Measurements from ENCODE around the gene SLC25A3.

SLC25A3 gene

DNA sequence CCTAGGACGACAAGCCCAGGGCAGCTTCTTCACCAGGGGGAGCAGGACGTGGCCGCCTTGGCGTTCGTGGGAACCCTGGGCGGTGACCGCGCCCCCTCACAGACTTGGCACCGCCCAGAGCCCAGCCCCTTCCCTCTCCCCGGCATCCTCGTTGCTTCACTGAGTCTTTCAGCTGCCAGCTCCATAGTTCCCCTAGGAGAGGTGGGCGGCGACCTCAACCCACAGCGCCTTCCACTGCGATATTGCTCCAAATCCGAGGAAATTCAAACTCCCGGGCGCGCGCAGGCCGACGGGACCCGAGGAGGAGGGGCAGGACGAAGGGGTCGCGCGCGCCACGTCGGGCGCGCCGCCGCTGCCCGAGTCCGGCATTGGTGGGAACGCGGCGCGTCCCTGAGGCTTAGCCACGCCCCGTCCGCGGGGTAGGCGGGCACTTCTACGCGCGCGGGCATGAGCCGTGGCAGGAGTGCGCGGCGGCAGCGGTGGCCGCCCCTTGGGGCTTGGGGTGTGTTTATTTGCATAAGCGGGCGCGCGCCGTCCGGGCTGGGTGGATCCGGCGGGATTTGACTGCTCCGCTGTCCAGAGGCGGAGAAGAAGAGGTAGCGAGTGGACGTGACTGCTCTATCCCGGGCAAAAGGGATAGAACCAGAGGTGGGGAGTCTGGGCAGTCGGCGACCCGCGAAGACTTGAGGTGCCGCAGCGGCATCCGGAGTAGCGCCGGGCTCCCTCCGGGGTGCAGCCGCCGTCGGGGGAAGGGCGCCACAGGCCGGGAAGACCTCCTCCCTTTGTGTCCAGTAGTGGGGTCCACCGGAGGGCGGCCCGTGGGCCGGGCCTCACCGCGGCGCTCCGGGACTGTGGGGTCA, 51.5 kb downstream of the SLC25A3 start, which contains the start of the genes APAF1 and IKBIP:
Gene APAF1, plus strand, starts transcription at position 579 of the 860 bp plus-strand sequence. CDS start 3,070 bp downstream, outside the sequence.
Gene IKBIP, minus strand, starts transcription at position 77 of the 860 bp plus-strand sequence. CDS start 87 bp downstream, outside the sequence.
- Histone ChIP-seq H3F3A (ENCODE audit: low read depth) (no peaks in the 10 kb centered on the region), H3K36me3 (ENCODE audit: insufficient read depth, low read length) (peaks cover 3% of the 10 kb centered on the region; the same call in 1 of the 2 replicates), H3K4me2 (ENCODE audit: low read depth, low read length, poor library complexity, severe bottlenecking) (peak within 1 kb of the TSS; percentile 88), H4K20me1 (ENCODE audit: insufficient read depth, low read length, poor library complexity, severe bottlenecking) (peaks cover 26% of the 10 kb centered on the region), H3K4me1 (ENCODE audit: insufficient read depth, low read length, poor library complexity, severe bottlenecking) (peaks cover 43% of the 10 kb centered on the region), H3K27me3 (ENCODE audit: insufficient read depth, low read length, poor library complexity, severe bottlenecking) (no peaks in the 10 kb centered on the region), H3K9me2 (replicated peaks; ENCODE audit: low read depth, low read length) (no peaks in the 10 kb centered on the region), H2AFZ (ENCODE audit: low read length) (peak within 1 kb of the TSS; percentile 81), H3K9ac (ENCODE audit: low read depth, low read length, poor library complexity, severe bottlenecking) (peak within 1 kb of the TSS; percentile 97), H3K79me2 (ENCODE audit: insufficient read depth, low read length) (peaks cover 79% of the 10 kb centered on the region), H3K9me3 (ENCODE audit: insufficient read depth, low read depth, low read length) (no peaks in the 10 kb centered on the region), H3K4me3 (ENCODE audit: low read length, poor library complexity, severe bottlenecking) (peak within 1 kb of the TSS; percentile 92)
- no peak for TF ChIP-seq EZH2phosphoT487 (IDR thresholded peaks at IDR 0.05; ENCODE audit: borderline replicate concordance)
- TF ChIP-seq, protein P1, sequence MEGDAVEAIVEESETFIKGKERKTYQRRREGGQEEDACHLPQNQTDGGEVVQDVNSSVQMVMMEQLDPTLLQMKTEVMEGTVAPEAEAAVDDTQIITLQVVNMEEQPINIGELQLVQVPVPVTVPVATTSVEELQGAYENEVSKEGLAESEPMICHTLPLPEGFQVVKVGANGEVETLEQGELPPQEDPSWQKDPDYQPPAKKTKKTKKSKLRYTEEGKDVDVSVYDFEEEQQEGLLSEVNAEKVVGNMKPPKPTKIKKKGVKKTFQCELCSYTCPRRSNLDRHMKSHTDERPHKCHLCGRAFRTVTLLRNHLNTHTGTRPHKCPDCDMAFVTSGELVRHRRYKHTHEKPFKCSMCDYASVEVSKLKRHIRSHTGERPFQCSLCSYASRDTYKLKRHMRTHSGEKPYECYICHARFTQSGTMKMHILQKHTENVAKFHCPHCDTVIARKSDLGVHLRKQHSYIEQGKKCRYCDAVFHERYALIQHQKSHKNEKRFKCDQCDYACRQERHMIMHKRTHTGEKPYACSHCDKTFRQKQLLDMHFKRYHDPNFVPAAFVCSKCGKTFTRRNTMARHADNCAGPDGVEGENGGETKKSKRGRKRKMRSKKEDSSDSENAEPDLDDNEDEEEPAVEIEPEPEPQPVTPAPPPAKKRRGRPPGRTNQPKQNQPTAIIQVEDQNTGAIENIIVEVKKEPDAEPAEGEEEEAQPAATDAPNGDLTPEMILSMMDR (conservative IDR thresholded peaks at IDR 0.05; ENCODE audit: low read length), result no peak

DNA sequence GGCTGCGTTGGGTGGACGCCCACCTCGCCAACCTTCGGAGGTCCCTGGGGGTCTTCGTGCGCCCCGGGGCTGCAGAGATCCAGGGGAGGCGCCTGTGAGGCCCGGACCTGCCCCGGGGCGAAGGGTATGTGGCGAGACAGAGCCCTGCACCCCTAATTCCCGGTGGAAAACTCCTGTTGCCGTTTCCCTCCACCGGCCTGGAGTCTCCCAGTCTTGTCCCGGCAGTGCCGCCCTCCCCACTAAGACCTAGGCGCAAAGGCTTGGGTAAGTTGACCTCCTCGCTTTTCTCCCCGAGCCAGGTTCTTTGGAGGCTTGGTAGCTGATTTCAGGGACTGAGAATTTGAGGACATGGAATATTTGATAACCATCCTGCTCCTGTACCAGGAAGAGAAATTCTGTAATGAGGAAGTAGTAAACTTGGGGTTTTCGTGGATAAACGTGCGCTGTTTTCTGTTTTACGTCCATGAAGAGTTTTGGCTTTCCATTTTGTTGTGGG, 52.1 kb downstream of the SLC25A3 start:
- Histone ChIP-seq H3K4me2 (ENCODE audit: low read depth, low read length, poor library complexity, severe bottlenecking) (peak overlapping the region; percentile 88), H3K36me3 (ENCODE audit: insufficient read depth, low read length) (peaks cover 6% of the 10 kb centered on the region; the same call in 1 of the 2 replicates), H4K20me1 (ENCODE audit: insufficient read depth, low read length, poor library complexity, severe bottlenecking) (peaks cover 26% of the 10 kb centered on the region), H3K4me1 (ENCODE audit: insufficient read depth, low read length, poor library complexity, severe bottlenecking) (peaks cover 43% of the 10 kb centered on the region), H3K4me3 (ENCODE audit: low read length, poor library complexity, severe bottlenecking) (peak overlapping the region; percentile 92), H3K9me2 (replicated peaks; ENCODE audit: low read depth, low read length) (no peaks in the 10 kb centered on the region), H3K9ac (ENCODE audit: low read depth, low read length, poor library complexity, severe bottlenecking) (peak overlapping the region; percentile 97), H3K9me3 (ENCODE audit: insufficient read depth, low read depth, low read length) (no peaks in the 10 kb centered on the region), H2AFZ (ENCODE audit: low read length) (peak overlapping the region; percentile 77), H3F3A (ENCODE audit: low read depth) (no peaks in the 10 kb centered on the region), H3K79me2 (ENCODE audit: insufficient read depth, low read length) (peaks cover 72% of the 10 kb centered on the region), H3K27me3 (ENCODE audit: insufficient read depth, low read length, poor library complexity, severe bottlenecking) (no peaks in the 10 kb centered on the region)
- no peak for TF ChIP-seq EZH2phosphoT487 (IDR thresholded peaks at IDR 0.05; ENCODE audit: borderline replicate concordance)

DNA sequence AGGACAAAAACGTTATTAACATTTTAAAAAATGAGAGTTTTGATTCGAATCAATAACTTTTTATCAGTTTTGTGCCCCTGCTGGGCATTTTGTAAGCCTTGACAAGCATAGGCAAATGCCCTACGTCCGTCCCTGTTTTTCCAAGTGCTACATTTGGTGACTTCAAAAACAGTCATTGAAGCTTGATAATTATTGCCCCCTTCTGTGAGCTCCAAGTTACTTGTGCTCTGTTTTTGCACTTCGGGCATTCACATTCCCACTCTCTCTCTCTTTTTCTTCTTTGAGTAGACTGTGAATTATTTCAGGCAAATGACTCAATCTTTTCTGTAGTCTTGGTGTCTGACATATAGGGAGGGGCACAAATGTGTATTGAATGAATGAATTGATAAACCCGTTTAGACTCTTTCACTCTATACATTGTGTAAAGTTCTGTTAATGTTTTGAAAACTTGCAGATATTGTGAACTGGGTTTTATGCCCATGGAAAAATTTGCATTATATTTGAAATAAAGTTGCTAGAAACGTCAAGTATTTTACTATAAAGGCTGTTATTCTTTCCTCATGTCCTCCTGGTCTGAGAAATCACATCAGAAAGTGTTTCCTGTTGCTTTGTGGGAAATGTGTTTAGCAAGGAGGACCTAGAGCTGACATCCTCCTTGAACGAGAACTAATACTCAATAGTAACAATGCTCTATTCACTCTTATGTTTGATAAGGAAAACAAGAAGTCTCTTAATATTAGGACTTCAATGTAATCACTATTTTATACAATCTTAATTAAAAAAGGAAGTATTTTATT, 53.0 kb downstream of the SLC25A3 start:
- Histone ChIP-seq H3K9ac (ENCODE audit: low read depth, low read length, poor library complexity, severe bottlenecking) (peak overlapping the region; percentile 97), H3K9me2 (replicated peaks; ENCODE audit: low read depth, low read length) (no peaks in the 10 kb centered on the region), H3K4me2 (ENCODE audit: low read depth, low read length, poor library complexity, severe bottlenecking) (peak overlapping the region; percentile 88), H3F3A (ENCODE audit: low read depth) (no peaks in the 10 kb centered on the region), H3K36me3 (ENCODE audit: insufficient read depth, low read length) (peaks cover 8% of the 10 kb centered on the region; the same call in 1 of the 2 replicates), H3K4me3 (ENCODE audit: low read length, poor library complexity, severe bottlenecking) (peak overlapping the region; percentile 92), H2AFZ (ENCODE audit: low read length) (no peak overlapping the region), H3K4me1 (ENCODE audit: insufficient read depth, low read length, poor library complexity, severe bottlenecking) (peaks cover 40% of the 10 kb centered on the region), H3K79me2 (ENCODE audit: insufficient read depth, low read length) (peaks cover 63% of the 10 kb centered on the region), H4K20me1 (ENCODE audit: insufficient read depth, low read length, poor library complexity, severe bottlenecking) (peaks cover 21% of the 10 kb centered on the region), H3K27me3 (ENCODE audit: insufficient read depth, low read length, poor library complexity, severe bottlenecking) (no peaks in the 10 kb centered on the region), H3K9me3 (ENCODE audit: insufficient read depth, low read depth, low read length) (no peaks in the 10 kb centered on the region)
- TF ChIP-seq, protein P1 (conservative IDR thresholded peaks at IDR 0.05; ENCODE audit: low read length), result peak; percentile 36; the same call in 1 of the 2 replicates
- no peak for TF ChIP-seq EZH2phosphoT487 (IDR thresholded peaks at IDR 0.05; ENCODE audit: borderline replicate concordance)
